DND-41 (cell line): ENCODE results near the gene RPP25L.

Experiments
- ATAC-seq: fragments of 200-7000 bp; cut with Tn5 transposase; 3 replicates; pipeline ENCODE4 v1.9.1; 2021; ENCODE audit warnings: low read depth; ENCODE audit not compliant: insufficient read depth
- DNase-seq: peaks from one replicate; pipeline ENCODE4 v3.0.0-alpha.2; 2020
- H2AFZ ChIP-seq: 2 replicates; pipeline ENCODE4 v1.6.0; 2012; ENCODE audit warnings: low read depth, low read length
- H3K27ac ChIP-seq: 2 replicates; pipeline ENCODE4 v1.5.1; 2012; ENCODE audit warnings: low read length, inconsistent platforms
- H3K27me3 ChIP-seq: fragments of 200-600 bp; sonication (generic); 2 replicates; pipeline ENCODE4 v1.6.0; 2012; ENCODE audit warnings: low read length, mild to moderate bottlenecking, inconsistent platforms; ENCODE audit not compliant: insufficient read depth, poor library complexity
- H3K36me3 ChIP-seq: 2 replicates; pipeline ENCODE4 v1.5.1; 2012; ENCODE audit warnings: low read length, inconsistent platforms; ENCODE audit not compliant: insufficient read depth
- H3K4me1 ChIP-seq: 2 replicates; pipeline ENCODE4 v1.5.1; 2012; ENCODE audit warnings: mild to moderate bottlenecking, low read length; ENCODE audit not compliant: insufficient read depth
- H3K4me2 ChIP-seq: 2 replicates; pipeline ENCODE4 v1.6.0; 2012; ENCODE audit warnings: mild to moderate bottlenecking, moderate library complexity, low read length, inconsistent platforms; ENCODE audit not compliant: insufficient read depth
- H3K4me3 ChIP-seq, 2 experiments: fragments of 200-600 bp in 1 of 2; shearing (Covaris generic) in 1 of 2; 2 replicates each; pipeline ENCODE4 v1.5.1; 2012 to 2016; ENCODE audit warnings: inconsistent platforms in 2 of 2, low read length in 2 of 2, mild to moderate bottlenecking in 2 of 2, low read depth in 1 of 2, moderate library complexity in 1 of 2
- H3K79me2 ChIP-seq: 2 replicates; pipeline ENCODE4 v1.6.0; 2012; ENCODE audit warnings: low read length, inconsistent platforms; ENCODE audit not compliant: insufficient read depth
- H3K9ac ChIP-seq: 2 replicates; pipeline ENCODE4 v1.6.0; 2012; ENCODE audit warnings: low read depth, mild to moderate bottlenecking, inconsistent platforms, low read length, moderate library complexity
- H3K9me3 ChIP-seq: 2 replicates; pipeline ENCODE4 v1.5.1; 2012; ENCODE audit warnings: low read length, moderate library complexity, mild to moderate bottlenecking, inconsistent platforms; ENCODE audit not compliant: insufficient read depth, severe bottlenecking
- H4K20me1 ChIP-seq: 2 replicates; pipeline ENCODE4 v1.6.0; 2012; ENCODE audit warnings: low read length; ENCODE audit not compliant: insufficient read depth
- EZH2 ChIP-seq: IDR thresholded peaks from 3 replicates; pipeline ENCODE4 v1.6.1; 2012; ENCODE audit warnings: borderline replicate concordance, low read depth, mild to moderate bottlenecking, moderate library complexity, low read length, inconsistent platforms; ENCODE audit not compliant: severe bottlenecking
- TF ChIP-seq, protein P1 (sequence below): IDR thresholded peaks from 2 replicates; pipeline ENCODE4 v1.5.1; 2012; ENCODE audit warnings: borderline replicate concordance, low read length, moderate library complexity, mild to moderate bottlenecking; ENCODE audit not compliant: poor library complexity, severe bottlenecking; ENCODE audit errors: extremely low read depth

The RPP25L gene

DNA sequence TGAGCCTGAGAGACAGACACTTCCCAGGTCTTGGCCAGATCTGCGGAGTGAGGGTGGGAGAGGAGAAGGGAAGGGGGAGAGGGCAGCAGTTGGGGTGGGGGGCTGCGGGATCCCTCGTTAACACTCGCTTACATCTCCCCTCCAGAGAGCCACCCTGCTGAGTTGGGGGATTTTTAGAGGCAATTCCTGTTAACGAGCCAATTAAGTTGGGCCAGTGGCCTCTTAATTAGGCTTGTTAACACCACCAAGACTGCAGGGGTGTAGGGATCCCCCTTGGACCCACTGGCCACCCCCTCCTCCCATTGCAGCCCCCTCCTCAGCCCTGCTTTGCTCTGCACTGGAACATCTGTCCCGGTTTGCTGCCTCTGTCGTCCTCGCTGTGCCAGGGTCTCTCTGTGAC is 46.0 kb downstream of the RPP25L start:
- Histone ChIP-seq H3K9me3 (peaks cover 4% of the 10 kb centered on the region), H3K79me2 (no peaks in the 10 kb centered on the region), H3K9ac (no peak overlapping the region), H3K27me3 (peaks cover 5% of the 10 kb centered on the region), H3K4me1 (no peaks in the 10 kb centered on the region), H3K36me3 (no peaks in the 10 kb centered on the region), H4K20me1 (no peaks in the 10 kb centered on the region; the same call in 1 of the 2 replicates), H3K4me2 (no peak overlapping the region), H2AFZ (no peak overlapping the region), H3K27ac (no peak overlapping the region), H3K4me3 (no peak overlapping the region)
- ATAC-seq (no peak), DNase-seq (no peak)
- TF ChIP-seq, protein P1, sequence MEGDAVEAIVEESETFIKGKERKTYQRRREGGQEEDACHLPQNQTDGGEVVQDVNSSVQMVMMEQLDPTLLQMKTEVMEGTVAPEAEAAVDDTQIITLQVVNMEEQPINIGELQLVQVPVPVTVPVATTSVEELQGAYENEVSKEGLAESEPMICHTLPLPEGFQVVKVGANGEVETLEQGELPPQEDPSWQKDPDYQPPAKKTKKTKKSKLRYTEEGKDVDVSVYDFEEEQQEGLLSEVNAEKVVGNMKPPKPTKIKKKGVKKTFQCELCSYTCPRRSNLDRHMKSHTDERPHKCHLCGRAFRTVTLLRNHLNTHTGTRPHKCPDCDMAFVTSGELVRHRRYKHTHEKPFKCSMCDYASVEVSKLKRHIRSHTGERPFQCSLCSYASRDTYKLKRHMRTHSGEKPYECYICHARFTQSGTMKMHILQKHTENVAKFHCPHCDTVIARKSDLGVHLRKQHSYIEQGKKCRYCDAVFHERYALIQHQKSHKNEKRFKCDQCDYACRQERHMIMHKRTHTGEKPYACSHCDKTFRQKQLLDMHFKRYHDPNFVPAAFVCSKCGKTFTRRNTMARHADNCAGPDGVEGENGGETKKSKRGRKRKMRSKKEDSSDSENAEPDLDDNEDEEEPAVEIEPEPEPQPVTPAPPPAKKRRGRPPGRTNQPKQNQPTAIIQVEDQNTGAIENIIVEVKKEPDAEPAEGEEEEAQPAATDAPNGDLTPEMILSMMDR = no peak
- no peak for TF ChIP-seq EZH2

DNA sequence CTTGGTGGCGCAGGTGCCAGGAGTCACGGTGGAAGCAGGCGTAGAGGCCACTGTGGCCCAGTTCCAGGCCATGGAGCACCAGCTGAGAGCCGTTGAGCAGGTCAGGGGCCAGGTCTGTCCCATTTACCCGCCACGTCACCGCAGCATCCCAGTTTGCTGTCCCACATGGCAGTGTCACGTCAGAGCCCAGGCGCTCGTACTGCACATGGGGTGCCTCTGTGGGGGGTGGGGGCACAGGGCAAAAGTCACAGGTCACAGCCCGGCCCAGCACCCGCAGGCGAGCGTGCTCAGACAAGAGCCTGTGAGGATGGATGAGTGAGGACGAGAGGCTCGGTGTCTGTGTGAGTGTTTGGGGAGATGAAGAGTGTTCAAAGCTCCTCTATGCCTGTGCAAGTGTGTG is 47.3 kb downstream of the RPP25L start:
- H3K4me2 ChIP-seq = no peak overlapping the region
- DNase-seq (no peak), ATAC-seq (no peak)
- no peak for TF ChIP-seq EZH2
- TF ChIP-seq, protein P1 = no peak
- H3K27me3 ChIP-seq = peaks cover 5% of the 10 kb centered on the region
- H3K9me3 ChIP-seq = peaks cover 4% of the 10 kb centered on the region
- no peaks in the 10 kb centered on the region for H3K4me1 ChIP-seq
- no peaks in the 10 kb centered on the region for H3K79me2 ChIP-seq
- H4K20me1 ChIP-seq = no peaks in the 10 kb centered on the region; the same call in 1 of the 2 replicates
- H3K9ac ChIP-seq = no peak overlapping the region
- no peak overlapping the region for H3K27ac ChIP-seq
- H3K4me3 ChIP-seq = no peak overlapping the region
- H2AFZ ChIP-seq = no peak overlapping the region
- no peaks in the 10 kb centered on the region for H3K36me3 ChIP-seq

DNA sequence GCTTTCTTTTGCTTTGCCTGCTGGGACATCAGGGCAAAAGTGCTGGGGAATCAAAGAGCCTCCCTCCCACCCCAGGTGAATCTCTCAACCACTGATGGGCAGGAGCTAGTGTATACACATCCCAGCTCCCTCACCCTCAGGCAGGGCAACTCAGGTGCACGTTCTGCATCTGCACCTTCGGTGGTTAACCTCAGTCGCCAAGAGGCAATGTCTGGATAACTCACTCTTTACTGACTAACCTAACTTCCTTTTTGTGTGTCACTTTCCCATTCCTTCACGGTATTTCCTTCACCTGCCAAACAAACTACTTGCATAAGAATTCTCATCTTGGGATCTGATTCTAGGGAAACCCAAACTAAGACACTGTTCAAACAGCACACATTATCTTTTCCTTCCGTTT is 48.6 kb downstream of the RPP25L start:
- H3K9me3 ChIP-seq = peaks cover 4% of the 10 kb centered on the region
- no peak overlapping the region for H3K27ac ChIP-seq
- peaks cover 5% of the 10 kb centered on the region for H3K27me3 ChIP-seq
- H3K36me3 ChIP-seq = no peaks in the 10 kb centered on the region
- H3K4me3 ChIP-seq = no peak overlapping the region
- no peak overlapping the region for H3K4me2 ChIP-seq
- no peak overlapping the region for H2AFZ ChIP-seq
- no peak for DNase-seq
- no peaks in the 10 kb centered on the region for H3K79me2 ChIP-seq
- no peak overlapping the region for H3K9ac ChIP-seq
- no peaks in the 10 kb centered on the region for H3K4me1 ChIP-seq
- no peak for ATAC-seq
- H4K20me1 ChIP-seq = no peaks in the 10 kb centered on the region; the same call in 1 of the 2 replicates
- no peak for TF ChIP-seq EZH2
- TF ChIP-seq, protein P1 = no peak
